K562 (cell line): ENCODE results near the gene BEST4. TPM values are rescaled to one million over a fixed set of nuclear protein-coding genes. Genes with fewer than 3 reads are reported as not detected.

Experiments
- CTCF ChIP-seq, 3 experiments: IDR thresholded peaks in 2 of 3; conservative IDR thresholded peaks in 1 of 3; 2 replicates each; pipeline ENCODE4 v1.5.1; 2011 to 2012; ENCODE audit warnings: low read length in 3 of 3, mild to moderate bottlenecking in 3 of 3, control low read depth in 2 of 3, improper control_type of control experiment in 1 of 3, inconsistent platforms in 1 of 3, low read depth in 1 of 3, mixed read lengths in 1 of 3, moderate library complexity in 1 of 3; ENCODE audit not compliant: insufficient read depth in 2 of 3
- ERF ChIP-seq: fragments of 450-650 bp; formaldehyde crosslinking; IDR thresholded peaks from 2 replicates; pipeline ENCODE4 v1.4.0; 2020; ENCODE audit warnings: mild to moderate bottlenecking, mixed read lengths
- FIP1L1 ChIP-seq: fragments of 200-400 bp; formaldehyde crosslinking; IDR thresholded peaks from 2 replicates; pipeline ENCODE4 v1.6.1; 2018; ENCODE audit warnings: mild to moderate bottlenecking, low read depth, low read length; ENCODE audit not compliant: poor library complexity, severe bottlenecking
- KAT8 ChIP-seq: fragments of 450-650 bp; IDR thresholded peaks from 2 replicates; pipeline ENCODE4 v1.6.1; 2016; ENCODE audit warnings: low read depth, mild to moderate bottlenecking
- MCM3 ChIP-seq: fragments of 450-650 bp; IDR thresholded peaks from 2 replicates; pipeline ENCODE4 v1.6.1; 2016
- PYGO2 ChIP-seq: fragments of 450-650 bp; IDR thresholded peaks from 2 replicates; pipeline ENCODE4 v1.6.1; 2016; ENCODE audit warnings: mild to moderate bottlenecking, missing genetic modification characterization, moderate library complexity, missing compliant biosample characterization
- RNF2 ChIP-seq: sonication (generic); IDR thresholded peaks from 2 replicates; pipeline ENCODE4 v1.6.1; 2016
- SIRT6 ChIP-seq: IDR thresholded peaks from one replicate; pipeline ENCODE4 v1.6.1; 2012; ENCODE audit warnings: low read depth, mild to moderate bottlenecking, control low read depth, inconsistent platforms, low read length, moderate library complexity
- SLC30A9 ChIP-seq: fragments of 250-450 bp; sonication (Bioruptor Pico); IDR thresholded peaks from 2 replicates; pipeline ENCODE4 v1.8.0; 2022; ENCODE audit warnings: mild to moderate bottlenecking, moderate library complexity
- TCF7L2 ChIP-seq: fragments of 150-350 bp; IDR thresholded peaks from 2 replicates; pipeline ENCODE4 v1.6.1; 2016; ENCODE audit warnings: low read depth, mild to moderate bottlenecking, low read length, moderate library complexity
- YY1 ChIP-seq, 3 experiments: IDR thresholded peaks; 2 replicates each; pipeline ENCODE4 v1.6.1; 2011; ENCODE audit warnings: low read length in 2 of 3, mild to moderate bottlenecking in 2 of 3, moderate library complexity in 2 of 3, borderline replicate concordance in 1 of 3, control low read depth in 1 of 3, low read depth in 1 of 3; ENCODE audit not compliant: insufficient read depth in 3 of 3, insufficient replicate concordance in 2 of 3, control insufficient read depth in 1 of 3, insufficient read length in 1 of 3; ENCODE audit errors: extremely low read depth in 1 of 3
- ZNF12 ChIP-seq: sonication (generic); formaldehyde crosslinking; IDR thresholded peaks from 2 replicates; pipeline ENCODE4 v1.4.0; 2020; ENCODE audit warnings: mild to moderate bottlenecking, missing genetic modification reagents
- ZNF184 ChIP-seq: sonication (generic); formaldehyde crosslinking; IDR thresholded peaks from 2 replicates; pipeline ENCODE4 v1.5.0; 2020; ENCODE audit warnings: missing genetic modification reagents
- ZNF354B ChIP-seq: fragments of 250-450 bp; sonication (Bioruptor Pico); IDR thresholded peaks from 2 replicates; pipeline ENCODE4 v1.4.0; 2020
- ZNF444 ChIP-seq: fragments of 250-450 bp; sonication (Bioruptor Pico); IDR thresholded peaks from 2 replicates; pipeline ENCODE4 v1.4.0; 2020; ENCODE audit warnings: mild to moderate bottlenecking, moderate library complexity
- ZNF830 ChIP-seq: fragments of 250-450 bp; sonication (Bioruptor Pico); IDR thresholded peaks from 2 replicates; pipeline ENCODE4 v1.5.0; 2021; ENCODE audit warnings: mild to moderate bottlenecking
- polyA plus RNA-seq, 8 experiments: library from polyadenylated mRNA; depleted of rRNA in 4 of 8; stranded (reverse) in 5 of 8; unstranded in 3 of 8; fragments of >200 nt; fragmentation: Nextera tagmentation in 2 of 8; fragmentation: Illumina TruSeq in 1 of 8; extraction: Ambion mirVana in 2 of 8; extraction: Trizol in 1 of 8; gene quantifications; 2 replicates each; pipeline versions ENCODE4 v1.2.1 to v1.2.3, GENCODE V29; 2011 to 2014; ENCODE audit warnings: inconsistent platforms in 1 of 8, missing spikeins in 1 of 8
- total RNA-seq, 7 experiments: library from RNA; depleted of rRNA in 6 of 7; stranded (reverse); fragments of >200 nt in 6 of 7; fragmentation: Illumina TruSeq in 2 of 7; extraction: Trizol in 2 of 7; gene quantifications; 2 replicates each; pipeline versions ENCODE4 v1.2.1 to v1.2.3, GENCODE V29; 2011 to 2021; ENCODE audit warnings: low replicate concordance in 1 of 7
- TF ChIP-seq, protein P1 (sequence below): sonication (generic); formaldehyde crosslinking; IDR thresholded peaks from 2 replicates; pipeline ENCODE4 v1.8.1; 2023; ENCODE audit warnings: mild to moderate bottlenecking, missing genetic modification reagents
- TF ChIP-seq, protein P2 (sequence below): fragments of 250-450 bp; sonication (Bioruptor Pico); IDR thresholded peaks from 2 replicates; pipeline ENCODE4 v1.5.1; 2021; ENCODE audit warnings: mild to moderate bottlenecking
- TF ChIP-seq, protein P3 (sequence below): fragments of 250-450 bp; sonication (Bioruptor Pico); IDR thresholded peaks from 2 replicates; pipeline ENCODE4 v1.4.0; 2020; ENCODE audit warnings: mild to moderate bottlenecking, moderate library complexity

The BEST4 gene
- total and polyA plus RNA-seq, 9 of the 15 experiments (the other 6 are each of a cell fraction or from before 2014, with no cell fraction given), result 0.07 to 0.11 TPM; not detected in 7

- TF ChIP-seq, protein P1, sequence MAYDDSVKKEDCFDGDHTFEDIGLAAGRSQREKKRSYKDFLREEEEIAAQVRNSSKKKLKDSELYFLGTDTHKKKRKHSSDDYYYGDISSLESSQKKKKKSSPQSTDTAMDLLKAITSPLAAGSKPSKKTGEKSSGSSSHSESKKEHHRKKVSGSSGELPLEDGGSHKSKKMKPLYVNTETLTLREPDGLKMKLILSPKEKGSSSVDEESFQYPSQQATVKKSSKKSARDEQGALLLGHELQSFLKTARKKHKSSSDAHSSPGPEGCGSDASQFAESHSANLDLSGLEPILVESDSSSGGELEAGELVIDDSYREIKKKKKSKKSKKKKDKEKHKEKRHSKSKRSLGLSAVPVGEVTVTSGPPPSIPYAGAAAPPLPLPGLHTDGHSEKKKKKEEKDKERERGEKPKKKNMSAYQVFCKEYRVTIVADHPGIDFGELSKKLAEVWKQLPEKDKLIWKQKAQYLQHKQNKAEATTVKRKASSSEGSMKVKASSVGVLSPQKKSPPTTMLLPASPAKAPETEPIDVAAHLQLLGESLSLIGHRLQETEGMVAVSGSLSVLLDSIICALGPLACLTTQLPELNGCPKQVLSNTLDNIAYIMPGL (CRISPR knock-in tag), result no peak
- TF ChIP-seq ZNF444 (no peak), RNF2 (peak; percentile 32), TCF7L2 (no peak), YY1 (IDR thresholded peaks at IDR 0.05; ENCODE audit: borderline replicate concordance in 1 of 3, control insufficient read depth in 1 of 3, extremely low read depth in 1 of 3, insufficient read depth in 3 of 3, insufficient read length in 1 of 3, insufficient replicate concordance in 2 of 3, low read depth in 1 of 3, low read length in 2 of 3) (peak in 2 of 3 experiments; percentile 70 to 79), ZNF184 (CRISPR knock-in tag) (no peak), CTCF (IDR thresholded peaks at IDR 0.05 in 2 of 3, conservative IDR thresholded peaks at IDR 0.05 in 1 of 3; ENCODE audit: insufficient read depth in 2 of 3, low read depth in 1 of 3, low read length in 3 of 3) (peak; percentile 94 to 96 (median 95)), SLC30A9 (no peak), MCM3 (no peak), ZNF12 (no peak), ZNF354B (CRISPR knock-in tag) (no peak), FIP1L1 (peak; percentile 37), SIRT6 (no peak), PYGO2 (tag) (no peak), ZNF830 (CRISPR knock-in tag) (no peak), ERF (peak; percentile 87), KAT8 (no peak)
- TF ChIP-seq, protein P2, sequence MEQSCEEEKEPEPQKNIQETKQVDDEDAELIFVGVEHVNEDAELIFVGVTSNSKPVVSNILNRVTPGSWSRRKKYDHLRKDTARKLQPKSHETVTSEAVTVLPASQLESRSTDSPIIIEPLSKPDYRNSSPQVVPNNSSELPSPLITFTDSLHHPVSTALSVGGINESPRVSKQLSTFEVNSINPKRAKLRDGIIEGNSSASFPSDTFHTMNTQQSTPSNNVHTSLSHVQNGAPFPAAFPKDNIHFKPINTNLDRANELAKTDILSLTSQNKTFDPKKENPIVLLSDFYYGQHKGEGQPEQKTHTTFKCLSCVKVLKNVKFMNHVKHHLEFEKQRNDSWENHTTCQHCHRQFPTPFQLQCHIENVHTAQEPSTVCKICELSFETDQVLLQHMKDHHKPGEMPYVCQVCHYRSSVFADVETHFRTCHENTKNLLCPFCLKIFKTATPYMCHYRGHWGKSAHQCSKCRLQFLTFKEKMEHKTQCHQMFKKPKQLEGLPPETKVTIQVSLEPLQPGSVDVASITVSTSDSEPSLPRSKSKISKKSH (CRISPR knock-in tag), result no peak
- TF ChIP-seq, protein P3, sequence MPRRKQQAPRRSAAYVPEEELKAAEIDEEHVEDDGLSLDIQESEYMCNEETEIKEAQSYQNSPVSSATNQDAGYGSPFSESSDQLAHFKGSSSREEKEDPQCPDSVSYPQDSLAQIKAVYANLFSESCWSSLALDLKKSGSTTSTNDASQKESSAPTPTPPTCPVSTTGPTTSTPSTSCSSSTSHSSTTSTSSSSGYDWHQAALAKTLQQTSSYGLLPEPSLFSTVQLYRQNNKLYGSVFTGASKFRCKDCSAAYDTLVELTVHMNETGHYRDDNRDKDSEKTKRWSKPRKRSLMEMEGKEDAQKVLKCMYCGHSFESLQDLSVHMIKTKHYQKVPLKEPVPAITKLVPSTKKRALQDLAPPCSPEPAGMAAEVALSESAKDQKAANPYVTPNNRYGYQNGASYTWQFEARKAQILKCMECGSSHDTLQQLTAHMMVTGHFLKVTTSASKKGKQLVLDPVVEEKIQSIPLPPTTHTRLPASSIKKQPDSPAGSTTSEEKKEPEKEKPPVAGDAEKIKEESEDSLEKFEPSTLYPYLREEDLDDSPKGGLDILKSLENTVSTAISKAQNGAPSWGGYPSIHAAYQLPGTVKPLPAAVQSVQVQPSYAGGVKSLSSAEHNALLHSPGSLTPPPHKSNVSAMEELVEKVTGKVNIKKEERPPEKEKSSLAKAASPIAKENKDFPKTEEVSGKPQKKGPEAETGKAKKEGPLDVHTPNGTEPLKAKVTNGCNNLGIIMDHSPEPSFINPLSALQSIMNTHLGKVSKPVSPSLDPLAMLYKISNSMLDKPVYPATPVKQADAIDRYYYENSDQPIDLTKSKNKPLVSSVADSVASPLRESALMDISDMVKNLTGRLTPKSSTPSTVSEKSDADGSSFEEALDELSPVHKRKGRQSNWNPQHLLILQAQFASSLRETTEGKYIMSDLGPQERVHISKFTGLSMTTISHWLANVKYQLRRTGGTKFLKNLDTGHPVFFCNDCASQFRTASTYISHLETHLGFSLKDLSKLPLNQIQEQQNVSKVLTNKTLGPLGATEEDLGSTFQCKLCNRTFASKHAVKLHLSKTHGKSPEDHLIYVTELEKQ, result no peak
Observed at GRCh38 chr1:44799770-44800584, 12.0 kb upstream of the BEST4 start, which contains the start of gene PLK3 (continued).
